Mesendoderm (in vitro differentiated cells): Measurements from ENCODE around the gene TNF. TPM values are rescaled to one million over a fixed set of nuclear protein-coding genes. Genes with fewer than 3 reads are reported as not detected.

Source experiments
- DNase-seq: peaks from one replicate; pipeline ENCODE4 v3.0.0; 2013
- H2AK5ac ChIP-seq: 2 replicates; pipeline ENCODE4 v1.6.1; 2013; ENCODE audit warnings: low read length, inconsistent platforms
- H2BK120ac ChIP-seq: 2 replicates; pipeline ENCODE4 v1.6.1; 2013; ENCODE audit warnings: low read depth, mild to moderate bottlenecking, low read length, moderate library complexity, mixed read lengths
- H2BK15ac ChIP-seq: replicated peaks from 2 replicates; pipeline ENCODE4 v1.6.1; 2013; ENCODE audit warnings: low read depth, mild to moderate bottlenecking, moderate library complexity
- H2BK5ac ChIP-seq: 2 replicates; pipeline ENCODE4 v1.6.1; 2013; ENCODE audit warnings: low read length, inconsistent platforms
- H3K18ac ChIP-seq: 2 replicates; pipeline ENCODE4 v1.6.1; 2013; ENCODE audit warnings: mild to moderate bottlenecking, low read length, mixed read lengths
- H3K23ac ChIP-seq: one replicate; pipeline ENCODE4 v1.6.1; 2013; ENCODE audit warnings: low read length
- H3K27ac ChIP-seq: 2 replicates; pipeline ENCODE4 v1.5.1; 2013; ENCODE audit warnings: low read depth, mild to moderate bottlenecking, inconsistent platforms, low read length, moderate library complexity
- H3K27me3 ChIP-seq: 2 replicates; pipeline ENCODE4 v1.6.1; 2013; ENCODE audit warnings: low read length, control low read depth, mild to moderate bottlenecking, inconsistent platforms; ENCODE audit not compliant: insufficient read depth, poor library complexity
- H3K36me3 ChIP-seq: 2 replicates; pipeline ENCODE4 v1.6.1; 2013; ENCODE audit warnings: low read length, inconsistent platforms; ENCODE audit not compliant: control insufficient read depth, insufficient read depth
- H3K4ac ChIP-seq: one replicate; pipeline ENCODE4 v1.6.1; 2013; ENCODE audit warnings: low read depth, mild to moderate bottlenecking, low read length, moderate library complexity
- H3K4me1 ChIP-seq: 2 replicates; pipeline ENCODE4 v1.6.1; 2013; ENCODE audit warnings: low read depth, low read length, inconsistent platforms; ENCODE audit not compliant: control insufficient read depth
- H3K4me2 ChIP-seq: 2 replicates; pipeline ENCODE4 v1.6.1; 2013; ENCODE audit warnings: low read length
- H3K4me3 ChIP-seq: 2 replicates; pipeline ENCODE4 v1.5.1; 2013; ENCODE audit warnings: mild to moderate bottlenecking, low read length
- H3K56ac ChIP-seq: one replicate; pipeline ENCODE4 v1.6.1; 2013; ENCODE audit warnings: low read length
- H3K79me1 ChIP-seq: 2 replicates; pipeline ENCODE4 v1.6.1; 2013; ENCODE audit warnings: low read length, inconsistent platforms
- H3K79me2 ChIP-seq: 2 replicates; pipeline ENCODE4 v1.6.1; 2013; ENCODE audit warnings: mild to moderate bottlenecking, low read length; ENCODE audit not compliant: control insufficient read depth, insufficient read depth
- H3K9ac ChIP-seq: 2 replicates; pipeline ENCODE4 v1.6.1; 2013; ENCODE audit warnings: low read length, inconsistent platforms
- H4K5ac ChIP-seq: one replicate; pipeline ENCODE4 v1.6.1; 2013; ENCODE audit warnings: low read length
- H4K8ac ChIP-seq: one replicate; pipeline ENCODE4 v1.6.1; 2013; ENCODE audit warnings: low read depth, mild to moderate bottlenecking, control low read depth, low read length, moderate library complexity
- WGBS: extraction: QIAGEN DNeasy Blood & Tissue Kit; methylation state at CpG from one replicate; pipeline ENCODE4 v1.1.7; 2013; ENCODE audit warnings: low lambda C conversion rate, missing lambda C conversion rate; ENCODE audit not compliant: insufficient coverage; ENCODE audit errors: extremely low coverage; 5-methylcytosine and 5-hydroxymethylcytosine counted together
- polyA plus RNA-seq, 2 experiments: library from polyadenylated mRNA; stranded (reverse); fragments of 200-250 nt; gene quantifications; one replicate each; pipeline ENCODE4 v1.2.3, GENCODE V29; 2013

Gene TNF
- 0.04 TPM for polyA plus RNA-seq (2013, experiment 1 of 2)
- 0.03 TPM for polyA plus RNA-seq (2013, experiment 2 of 2)

DNA sequence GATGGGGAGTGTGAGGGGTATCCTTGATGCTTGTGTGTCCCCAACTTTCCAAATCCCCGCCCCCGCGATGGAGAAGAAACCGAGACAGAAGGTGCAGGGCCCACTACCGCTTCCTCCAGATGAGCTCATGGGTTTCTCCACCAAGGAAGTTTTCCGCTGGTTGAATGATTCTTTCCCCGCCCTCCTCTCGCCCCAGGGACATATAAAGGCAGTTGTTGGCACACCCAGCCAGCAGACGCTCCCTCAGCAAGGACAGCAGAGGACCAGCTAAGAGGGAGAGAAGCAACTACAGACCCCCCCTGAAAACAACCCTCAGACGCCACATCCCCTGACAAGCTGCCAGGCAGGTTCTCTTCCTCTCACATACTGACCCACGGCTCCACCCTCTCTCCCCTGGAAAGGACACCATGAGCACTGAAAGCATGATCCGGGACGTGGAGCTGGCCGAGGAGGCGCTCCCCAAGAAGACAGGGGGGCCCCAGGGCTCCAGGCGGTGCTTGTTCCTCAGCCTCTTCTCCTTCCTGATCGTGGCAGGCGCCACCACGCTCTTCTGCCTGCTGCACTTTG, at the start of gene TNF:
Gene TNF (plus strand): TSS at position 231 of the 567 bp plus-strand sequence. CDS start 177 bp downstream, at position 408.
- no peak within 1 kb of the TSS for H3K56ac ChIP-seq
- H2BK120ac ChIP-seq, result no peak within 1 kb of the TSS
- no peak within 1 kb of the TSS for H3K18ac ChIP-seq
- no peak within 1 kb of the TSS for H2BK5ac ChIP-seq
- no peaks in the 10 kb centered on the region for H3K27me3 ChIP-seq
- H3K4me2 ChIP-seq, result no peak within 1 kb of the TSS
- no peak within 1 kb of the TSS for H3K23ac ChIP-seq
- H4K5ac ChIP-seq, result no peak within 1 kb of the TSS
- no peak within 1 kb of the TSS for H2BK15ac ChIP-seq
- H3K4me3 ChIP-seq, result no peak within 1 kb of the TSS
- no peak within 1 kb of the TSS for H4K8ac ChIP-seq
- no peak within 1 kb of the TSS for H3K27ac ChIP-seq
- H2AK5ac ChIP-seq, result no peak within 1 kb of the TSS
- WGBS, result no CpG with 5 or more reads among the region's 19 CpGs
- H3K79me1 ChIP-seq, result no peaks in the 10 kb centered on the region
- H3K36me3 ChIP-seq, result no peaks in the 10 kb centered on the region
- no peak within 1 kb of the TSS for H3K9ac ChIP-seq
- H3K79me2 ChIP-seq, result no peaks in the 10 kb centered on the region
- no peak within 1 kb of the TSS for H3K4ac ChIP-seq
- DNase-seq, result no peak
- H3K4me1 ChIP-seq, result peaks cover 2% of the 10 kb centered on the region

DNA sequence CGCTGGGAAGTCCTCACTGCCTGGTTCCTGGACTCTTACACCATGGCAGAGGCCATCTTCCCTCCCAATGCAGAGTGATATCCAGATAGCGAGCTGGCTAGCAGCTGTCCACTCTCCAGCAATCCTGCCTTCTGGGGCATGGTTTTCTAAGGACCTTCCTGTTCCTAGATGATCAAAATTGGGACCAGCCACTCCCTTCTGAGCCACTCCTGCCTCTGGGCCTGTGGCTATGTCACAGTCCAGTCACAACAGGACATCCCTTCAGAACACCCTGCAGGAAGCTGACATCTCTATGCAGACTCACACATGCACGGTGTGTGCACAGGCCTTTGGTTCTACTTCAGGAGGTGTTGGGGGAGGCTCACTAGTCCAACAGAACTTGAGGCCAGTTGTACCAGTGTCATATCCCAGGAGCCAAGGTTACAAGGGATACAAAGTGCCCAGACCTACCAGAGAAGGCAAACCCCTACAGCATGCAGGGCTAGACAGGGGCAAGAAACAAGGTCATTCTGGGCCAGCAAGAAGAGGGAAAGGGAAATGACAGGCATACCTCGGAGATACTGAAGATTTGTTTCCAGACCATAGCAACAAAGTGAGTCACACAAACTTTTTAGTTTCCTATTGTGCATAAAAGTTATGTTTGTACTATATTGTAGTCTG, 49.3 kb upstream of the TNF start:
- Histone ChIP-seq H3K9ac (no peak overlapping the region), H3K27me3 (no peaks in the 10 kb centered on the region), H2BK15ac (no peak overlapping the region), H2BK5ac (no peak overlapping the region), H3K4me3 (no peak overlapping the region), H3K4ac (no peak overlapping the region), H3K18ac (no peak overlapping the region), H2BK120ac (no peak overlapping the region), H4K5ac (no peak overlapping the region), H3K79me1 (peaks cover 2% of the 10 kb centered on the region), H3K4me1 (peaks cover 2% of the 10 kb centered on the region), H3K23ac (no peak overlapping the region), H3K4me2 (no peak overlapping the region), H4K8ac (no peak overlapping the region), H2AK5ac (no peak overlapping the region), H3K27ac (no peak overlapping the region), H3K36me3 (peaks cover 6% of the 10 kb centered on the region), H3K56ac (no peak overlapping the region), H3K79me2 (no peaks in the 10 kb centered on the region)
- no CpG with 5 or more reads among the region's 4 CpGs for WGBS
- no peak for DNase-seq

DNA sequence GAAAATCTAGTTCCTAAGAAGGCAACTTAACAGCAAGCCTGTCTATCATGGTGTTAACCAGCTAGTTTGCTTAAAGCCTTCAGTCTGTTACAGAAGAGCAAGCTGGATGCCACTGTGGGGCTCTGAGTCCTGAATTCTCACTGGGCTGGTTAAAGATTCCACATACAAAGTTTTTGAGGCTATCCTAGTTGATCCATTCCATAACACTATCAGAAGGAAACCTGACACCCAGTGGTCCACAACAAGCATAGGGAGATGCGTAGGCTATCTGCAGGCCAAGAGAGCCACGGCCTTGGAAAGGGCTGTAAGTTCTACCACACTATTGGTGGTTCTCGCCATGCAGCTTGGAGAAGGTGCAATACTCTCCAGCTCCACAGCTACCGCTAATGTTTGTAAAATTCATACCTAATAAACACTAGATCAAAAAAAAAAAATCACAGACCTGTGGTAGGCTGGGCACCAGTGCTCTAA, 47.0 kb upstream of the TNF start:
- Histone ChIP-seq H3K79me2 (no peaks in the 10 kb centered on the region), H3K4ac (no peak overlapping the region), H2BK5ac (no peak overlapping the region), H3K79me1 (peaks cover 9% of the 10 kb centered on the region), H3K56ac (no peak overlapping the region), H4K5ac (no peak overlapping the region), H2BK15ac (no peak overlapping the region), H3K27ac (no peak overlapping the region), H3K9ac (no peak overlapping the region), H3K27me3 (no peaks in the 10 kb centered on the region), H3K23ac (no peak overlapping the region), H3K4me3 (no peak overlapping the region), H3K18ac (no peak overlapping the region), H2AK5ac (no peak overlapping the region), H3K4me1 (peaks cover 2% of the 10 kb centered on the region), H2BK120ac (no peak overlapping the region), H3K36me3 (peaks cover 16% of the 10 kb centered on the region), H4K8ac (no peak overlapping the region), H3K4me2 (no peak overlapping the region)
- WGBS, result no CpG with 5 or more reads among the region's 4 CpGs
- no peak for DNase-seq

DNA sequence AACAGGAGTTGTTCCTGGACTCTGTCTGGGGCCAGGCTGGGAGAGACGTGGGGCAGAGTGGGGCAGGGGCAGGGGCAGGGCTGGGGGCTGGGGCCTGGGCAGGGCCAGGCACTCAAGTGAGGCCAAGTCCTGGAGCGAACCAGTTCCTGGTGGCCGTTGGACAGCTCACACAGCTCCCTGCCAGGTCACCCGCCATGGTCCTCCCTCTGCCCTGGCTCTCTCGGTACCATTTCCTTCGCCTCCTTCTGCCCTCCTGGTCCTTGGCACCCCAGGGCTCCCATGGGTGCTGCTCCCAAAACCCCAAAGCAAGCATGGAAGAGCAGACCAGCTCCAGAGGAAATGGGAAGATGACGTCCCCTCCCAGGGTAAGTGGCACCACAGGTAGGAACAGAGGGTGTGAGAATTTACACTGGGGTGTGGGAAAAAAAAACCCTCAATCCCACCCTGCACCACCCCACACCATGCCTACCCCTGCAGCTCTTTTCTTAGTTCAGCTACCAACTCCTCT, 46.5 kb upstream of the TNF start, which contains the start of gene MCCD1:
Gene MCCD1 (plus strand): TSS at position 142 of the 508 bp plus-strand sequence. CDS start 53 bp downstream, at position 195.
- Histone ChIP-seq H2BK15ac (no peak within 1 kb of the TSS), H3K56ac (no peak within 1 kb of the TSS), H4K8ac (no peak within 1 kb of the TSS), H3K23ac (no peak within 1 kb of the TSS), H3K4me2 (no peak within 1 kb of the TSS), H3K4ac (no peak within 1 kb of the TSS), H3K18ac (no peak within 1 kb of the TSS), H3K79me2 (no peaks in the 10 kb centered on the region), H3K27me3 (no peaks in the 10 kb centered on the region), H3K36me3 (peaks cover 20% of the 10 kb centered on the region), H2AK5ac (no peak within 1 kb of the TSS), H3K4me1 (peaks cover 2% of the 10 kb centered on the region), H3K4me3 (no peak within 1 kb of the TSS), H2BK120ac (no peak within 1 kb of the TSS), H4K5ac (no peak within 1 kb of the TSS), H3K9ac (no peak within 1 kb of the TSS), H3K27ac (no peak within 1 kb of the TSS), H3K79me1 (peaks cover 12% of the 10 kb centered on the region), H2BK5ac (no peak within 1 kb of the TSS)
- no CpG with 5 or more reads among the region's 7 CpGs for WGBS
- no peak for DNase-seq

DNA sequence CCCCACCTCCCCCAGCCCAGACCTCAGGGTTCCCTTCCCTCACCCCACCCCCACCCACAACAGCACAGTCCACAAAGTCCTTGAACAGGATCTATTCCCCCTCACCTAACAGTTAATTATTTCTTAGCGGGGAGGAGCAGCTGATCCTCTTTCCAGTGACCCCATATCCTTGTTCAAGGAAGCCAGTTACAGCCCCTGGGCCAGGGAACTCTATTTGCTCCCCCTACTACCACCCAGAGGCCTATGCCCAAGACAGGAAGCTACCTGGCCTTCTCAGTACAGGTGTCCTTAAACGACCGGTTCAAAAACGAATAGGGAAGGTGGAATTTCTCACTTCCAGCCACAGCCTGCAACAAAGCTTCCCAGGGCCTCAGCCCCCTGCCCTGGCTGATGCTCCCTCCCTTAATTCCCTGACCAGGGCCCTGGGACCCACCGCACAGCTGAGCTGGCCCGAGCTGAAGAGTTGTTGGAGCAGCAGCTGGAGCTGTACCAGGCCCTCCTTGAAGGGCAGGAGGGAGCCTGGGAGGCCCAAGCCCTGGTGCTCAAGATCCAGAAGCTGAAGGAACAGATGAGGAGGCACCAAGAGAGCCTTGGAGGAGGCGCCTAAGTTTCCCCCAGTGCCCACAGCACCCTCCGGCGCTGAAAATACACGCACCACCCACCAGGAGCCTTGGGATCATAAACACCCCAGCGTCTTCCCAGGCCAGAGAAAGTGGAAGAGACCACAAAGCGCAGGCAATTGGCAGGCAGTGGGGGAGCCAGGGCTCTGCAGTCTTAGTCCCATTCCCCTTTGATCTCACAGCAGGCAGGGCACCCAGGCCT, 45.8 kb upstream of the TNF start:
- Histone ChIP-seq H3K36me3 (peaks cover 25% of the 10 kb centered on the region), H2AK5ac (no peak overlapping the region), H2BK5ac (no peak overlapping the region), H3K56ac (no peak overlapping the region), H3K4ac (no peak overlapping the region), H3K79me1 (peaks cover 15% of the 10 kb centered on the region), H3K4me3 (no peak overlapping the region), H3K4me1 (peaks cover 2% of the 10 kb centered on the region), H3K27ac (no peak overlapping the region), H3K23ac (no peak overlapping the region), H3K18ac (no peak overlapping the region), H3K79me2 (no peaks in the 10 kb centered on the region), H4K8ac (no peak overlapping the region), H4K5ac (no peak overlapping the region), H3K4me2 (no peak overlapping the region), H3K27me3 (no peaks in the 10 kb centered on the region), H2BK120ac (no peak overlapping the region), H3K9ac (no peak overlapping the region), H2BK15ac (no peak overlapping the region)
- no CpG with 5 or more reads among the region's 12 CpGs for WGBS
- DNase-seq, result peak; percentile 49
